Left ventricle myocardium inferior (tissue), 1 donor: ENCODE measurements around the gene AMBP. TPM values are rescaled to one million over a fixed set of nuclear protein-coding genes. Genes with fewer than 3 reads are reported as not detected.

ENCODE experiments used
- DNase-seq: peaks from one replicate; pipeline ENCODE4 v3.0.0-alpha.2; 2020
- H3K27ac ChIP-seq: fragments of 200-600 bp; replicated peaks from 2 replicates; pipeline ENCODE4 v1.8.0; 2021
- H3K27me3 ChIP-seq: fragments of 200-600 bp; 2 replicates; pipeline ENCODE4 v1.8.0; 2021; ENCODE audit warnings: low read depth
- H3K36me3 ChIP-seq: fragments of 200-600 bp; 2 replicates; pipeline ENCODE4 v1.8.0; 2021
- H3K4me1 ChIP-seq: fragments of 200-600 bp; 2 replicates; pipeline ENCODE4 v1.8.0; 2021
- H3K4me3 ChIP-seq: fragments of 200-600 bp; 2 replicates; pipeline ENCODE4 v1.8.0; 2021; ENCODE audit warnings: mild to moderate bottlenecking, moderate library complexity
- H3K9me3 ChIP-seq: fragments of 200-600 bp; replicated peaks from 2 replicates; pipeline ENCODE4 v1.8.0; 2021
- CTCF ChIP-seq: fragments of 200-600 bp; IDR thresholded peaks from 2 replicates; pipeline ENCODE4 v1.8.0; 2021; ENCODE audit warnings: antibody characterized with exemption, mild to moderate bottlenecking, borderline replicate concordance
- intact Hi-C: fragments of 100-400 bp; cut with micrococcal nuclease; formaldehyde crosslinking; loops from one replicate; pipeline ENCODE4 v1.11.0; 2022
- total RNA-seq: library from RNA; stranded (reverse); fragmentation: NEBNext Ultra II Directional; extraction: Animal tissue kit (Norgen Biotek cat#: 25700); gene quantifications from one replicate; pipeline ENCODE4 v1.2.1, GENCODE V29; 2021
- donor health status: DM: no; HTN: yes; CAD: no; lungs with severe emphysema.

AMBP gene
- total RNA-seq, 1 donor from 2014 or later, result not detected

- Histone ChIP-seq H3K27me3 (no peaks in the 10 kb centered on the region), H3K27ac (no peak overlapping the region), H3K36me3 (peaks cover 42% of the 10 kb centered on the region), H3K4me3 (no peak overlapping the region), H3K4me1 (no peaks in the 10 kb centered on the region), H3K9me3 (peaks cover 26% of the 10 kb centered on the region)
- intact Hi-C loops, result no loop called here
- no peak for TF ChIP-seq CTCF
- DNase-seq, result no peak
These were observed 64.1 kb downstream of the AMBP start for GRCh38 chr9:114014044-114014443.

GRCh38 chr9:114012126-114012525 lies 66.0 kb downstream of the AMBP start:
- Histone ChIP-seq H3K36me3 (peaks cover 38% of the 10 kb centered on the region), H3K27me3 (no peaks in the 10 kb centered on the region), H3K27ac (no peak overlapping the region), H3K9me3 (peaks cover 26% of the 10 kb centered on the region), H3K4me3 (no peak overlapping the region), H3K4me1 (no peaks in the 10 kb centered on the region)
- TF ChIP-seq CTCF, result no peak
- intact Hi-C loops, result no loop called here
- no peak for DNase-seq

GRCh38 chr9:114011313-114011712 lies 66.8 kb downstream of the AMBP start:
- TF ChIP-seq CTCF, result no peak
- intact Hi-C loops, result no loop called here

More at GRCh38 chr9:114011313-114011712, 66.8 kb downstream of the AMBP start:
- no peaks in the 10 kb centered on the region for H3K27me3 ChIP-seq
- H3K36me3 ChIP-seq, result peaks cover 39% of the 10 kb centered on the region
- no peak for DNase-seq
- peaks cover 26% of the 10 kb centered on the region for H3K9me3 ChIP-seq
- no peak overlapping the region for H3K4me3 ChIP-seq
- no peak overlapping the region for H3K27ac ChIP-seq
- H3K4me1 ChIP-seq, result no peaks in the 10 kb centered on the region

Other genes with a start within 250 kb of the AMBP start
- gene ZNF618, start 202.0 kb downstream of the AMBP start, total RNA-seq, result 1.9 TPM
- not detected for gene KIF12, start 21.0 kb upstream of the AMBP start, total RNA-seq
- gene COL27A1, start 77.2 kb upstream of the AMBP start, total RNA-seq, result 6.4 TPM
- not detected for gene ORM1, start 244.8 kb upstream of the AMBP start, total RNA-seq